Caco-2 (cell line): ENCODE results near the gene PPP2R5E. TPM values are rescaled to one million over a fixed set of nuclear protein-coding genes. Genes with fewer than 3 reads are reported as not detected.
A peak's percentile ranks its signal among the peaks of the same experiment; 100 is the strongest.

ENCODE experiments used
- BruUV-seq: library from RNA; stranded (reverse); fragments of 400-500 nt; replicated peaks from 2 replicates; lab custom pipeline; 2021; lab: Mats Ljungman, UMichigan
- CTCF ChIA-PET: fragments of 300-600 bp; sonication (Branson Sonifier 250); formaldehyde crosslinking; loops from one replicate; lab custom pipeline; 2022; ENCODE audit warnings: antibody characterized with exemption; lab: Charles Lee
- POLR2A ChIA-PET: fragments of 300-600 bp; sonication (Branson Sonifier 250); formaldehyde crosslinking; loops from one replicate; lab custom pipeline; 2022; ENCODE audit warnings: antibody characterized with exemption; lab: Charles Lee
- DNase-seq, 2 experiments: peaks; one replicate each; pipeline versions ENCODE4 v3.0.0 to v3.0.0-alpha.2; 2020 to 2022
- H3K27me3 ChIP-seq: replicated peaks from 2 replicates; pipeline ENCODE4 v1.6.0; 2011; ENCODE audit warnings: low read length; ENCODE audit not compliant: control insufficient read depth, insufficient read depth
- H3K36me3 ChIP-seq: 2 replicates; pipeline ENCODE4 v1.5.1; 2011; ENCODE audit warnings: low read length; ENCODE audit not compliant: control insufficient read depth, insufficient read depth
- H3K4me1 ChIP-seq: fragments of 250-450 bp; sonication (Bioruptor Pico); 2 replicates; pipeline ENCODE4 v1.5.1; 2020; ENCODE audit warnings: mild to moderate bottlenecking
- H3K4me3 ChIP-seq: 2 replicates; pipeline ENCODE4 v1.5.1; 2011; ENCODE audit warnings: low read depth, mild to moderate bottlenecking, control low read depth, low read length
- H3K9me3 ChIP-seq: fragments of 250-450 bp; sonication (Bioruptor Pico); 2 replicates; pipeline ENCODE4 v1.5.1; 2020; ENCODE audit warnings: mild to moderate bottlenecking, moderate library complexity
- H3K27ac Mint-ChIP-seq: one replicate; pipeline ENCODE4 v1.8.0; 2022; ENCODE audit warnings: mixed read lengths; ENCODE audit not compliant: unreplicated experiment
- H3K27me3 Mint-ChIP-seq: one replicate; pipeline ENCODE4 v1.8.0; 2022; ENCODE audit warnings: mixed read lengths; ENCODE audit not compliant: insufficient read depth, unreplicated experiment
- H3K36me3 Mint-ChIP-seq: one replicate; pipeline ENCODE4 v1.8.0; 2022; ENCODE audit warnings: mild to moderate bottlenecking, mixed read lengths; ENCODE audit not compliant: insufficient read depth, unreplicated experiment
- H3K4me1 Mint-ChIP-seq: one replicate; pipeline ENCODE4 v1.8.0; 2022; ENCODE audit warnings: low read depth, mixed read lengths; ENCODE audit not compliant: unreplicated experiment
- H3K4me3 Mint-ChIP-seq: one replicate; pipeline ENCODE4 v1.8.0; 2022; ENCODE audit warnings: mild to moderate bottlenecking, moderate library complexity, mixed read lengths; ENCODE audit not compliant: unreplicated experiment
- H3K9me3 Mint-ChIP-seq: one replicate; pipeline ENCODE4 v1.8.0; 2022; ENCODE audit warnings: mixed read lengths; ENCODE audit not compliant: unreplicated experiment
- CTCF ChIP-seq, 2 experiments: fragments of 200-600 bp in 1 of 2; IDR thresholded peaks; 1 replicate in 1 of 2; 2 replicates in 1 of 2; pipeline versions ENCODE4 v1.5.1 to v1.8.0; 2011 to 2022; ENCODE audit warnings: antibody characterized with exemption in 1 of 2, control low read depth in 1 of 2, inconsistent platforms in 1 of 2, low read depth in 1 of 2, low read length in 1 of 2, mild to moderate bottlenecking in 1 of 2, moderate library complexity in 1 of 2; ENCODE audit not compliant: insufficient read depth in 1 of 2, severe bottlenecking in 1 of 2, unreplicated experiment in 1 of 2
- intact Hi-C: fragments of 100-400 bp; cut with micrococcal nuclease; formaldehyde crosslinking; loops from one replicate; pipeline ENCODE4 v1.10.0; 2022; ENCODE audit not compliant: unreplicated experiment
- total RNA-seq: library from RNA; stranded (reverse); gene quantifications from 2 replicates; pipeline ENCODE4 v1.2.3, GENCODE V29; 2022

The PPP2R5E gene
- total RNA-seq, 1 experiment from 2014 or later, result 58.6 TPM

- H3K27ac Mint-ChIP-seq, result no peak overlapping the region
- Histone ChIP-seq H3K4me1 (no peaks in the 10 kb centered on the region), H3K9me3 (peaks cover 5% of the 10 kb centered on the region), H3K36me3 (no peaks in the 10 kb centered on the region), H3K4me3 (no peak overlapping the region), H3K27me3 (no peaks in the 10 kb centered on the region)
- TF ChIP-seq CTCF (IDR thresholded peaks at IDR 0.05; ENCODE audit: insufficient read depth in 1 of 2, low read depth in 1 of 2, low read length in 1 of 2, severe bottlenecking in 1 of 2, unreplicated experiment in 1 of 2), result no peak
- ChIA-PET CTCF (no interaction called here), POLR2A (no interaction called here)
- H3K9me3 Mint-ChIP-seq, result no peaks in the 10 kb centered on the region
- intact Hi-C loops, result no loop called here
- BruUV-seq, result no TSS peak
- no peak overlapping the region for H3K4me3 Mint-ChIP-seq
- H3K36me3 Mint-ChIP-seq, result peaks cover 23% of the 10 kb centered on the region
- DNase-seq, result no peak
- no peaks in the 10 kb centered on the region for H3K27me3 Mint-ChIP-seq
- no peaks in the 10 kb centered on the region for H3K4me1 Mint-ChIP-seq
These were observed 175.3 kb downstream of the PPP2R5E start for GRCh38 chr14:63367742-63368364.

GRCh38 chr14:63362389-63362819, 180.8 kb downstream of the PPP2R5E start:
- no peak overlapping the region for H3K27ac Mint-ChIP-seq
- Histone ChIP-seq H3K36me3 (no peaks in the 10 kb centered on the region), H3K4me1 (no peaks in the 10 kb centered on the region), H3K27me3 (no peaks in the 10 kb centered on the region), H3K9me3 (no peaks in the 10 kb centered on the region; the same call in 1 of the 2 replicates), H3K4me3 (no peak overlapping the region)
- no peak for DNase-seq
- H3K36me3 Mint-ChIP-seq, result peaks cover 9% of the 10 kb centered on the region
- no peak overlapping the region for H3K4me3 Mint-ChIP-seq
- no peak for TF ChIP-seq CTCF (IDR thresholded peaks at IDR 0.05; ENCODE audit: insufficient read depth in 1 of 2, low read depth in 1 of 2, low read length in 1 of 2, severe bottlenecking in 1 of 2, unreplicated experiment in 1 of 2)
- H3K4me1 Mint-ChIP-seq, result no peaks in the 10 kb centered on the region
- POLR2A ChIA-PET, result no interaction called here
- BruUV-seq, result no TSS peak
- H3K9me3 Mint-ChIP-seq, result no peaks in the 10 kb centered on the region
- intact Hi-C loops, result no loop called here
- H3K27me3 Mint-ChIP-seq, result no peaks in the 10 kb centered on the region
- CTCF ChIA-PET, result no interaction called here

DNA sequence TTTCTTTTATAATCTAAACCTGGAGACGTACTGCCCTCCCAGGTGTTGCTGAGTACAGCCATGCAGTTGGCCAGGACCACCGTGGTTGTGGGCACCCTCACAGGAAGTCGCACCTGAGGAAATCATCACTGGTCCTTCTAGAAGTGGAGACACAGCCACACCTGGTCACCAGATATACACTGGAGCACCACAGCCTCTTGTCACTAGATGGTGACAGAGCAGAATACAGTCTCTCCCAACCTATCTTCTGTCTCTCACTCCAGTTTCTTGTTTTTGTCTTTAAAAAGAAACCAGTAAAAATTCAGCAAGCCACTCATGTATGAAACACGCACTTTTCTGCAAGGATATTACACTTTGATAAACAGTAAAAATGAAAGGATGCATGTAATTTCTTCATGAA, 181.4 kb downstream of the PPP2R5E start:
- intact Hi-C loops, result no loop called here
- CTCF ChIA-PET, result no interaction called here
- Histone ChIP-seq H3K9me3 (no peaks in the 10 kb centered on the region; the same call in 1 of the 2 replicates), H3K4me3 (no peak overlapping the region), H3K27me3 (no peaks in the 10 kb centered on the region), H3K4me1 (no peaks in the 10 kb centered on the region), H3K36me3 (no peaks in the 10 kb centered on the region)
- no peak overlapping the region for H3K4me3 Mint-ChIP-seq
- no TSS peak for BruUV-seq
- H3K9me3 Mint-ChIP-seq, result no peaks in the 10 kb centered on the region
- POLR2A ChIA-PET, result interaction anchor here (0.6 kb wide), 1 partner anchor 36 kb away, joined by 3 read pairs; no protein-coding TSS in a partner anchor
- no peaks in the 10 kb centered on the region for H3K4me1 Mint-ChIP-seq
- DNase-seq, result peak in 1 of 2 experiments; percentile 5
- peaks cover 9% of the 10 kb centered on the region for H3K36me3 Mint-ChIP-seq
- H3K27me3 Mint-ChIP-seq, result no peaks in the 10 kb centered on the region
- TF ChIP-seq CTCF (IDR thresholded peaks at IDR 0.05; ENCODE audit: insufficient read depth in 1 of 2, low read depth in 1 of 2, low read length in 1 of 2, severe bottlenecking in 1 of 2, unreplicated experiment in 1 of 2), result peak; percentile 10 to 21
- H3K27ac Mint-ChIP-seq, result no peak overlapping the region
